ENCODE data around the gene TET3. TPM values are rescaled to one million over a fixed set of nuclear protein-coding genes. Genes with fewer than 3 reads are reported as not detected.

TET3 gene
- polyA plus RNA-seq, 1 donor (not counting 4 experiments of a cell fraction or from before 2014, with no cell fraction given), result 2.9 TPM

DNA sequence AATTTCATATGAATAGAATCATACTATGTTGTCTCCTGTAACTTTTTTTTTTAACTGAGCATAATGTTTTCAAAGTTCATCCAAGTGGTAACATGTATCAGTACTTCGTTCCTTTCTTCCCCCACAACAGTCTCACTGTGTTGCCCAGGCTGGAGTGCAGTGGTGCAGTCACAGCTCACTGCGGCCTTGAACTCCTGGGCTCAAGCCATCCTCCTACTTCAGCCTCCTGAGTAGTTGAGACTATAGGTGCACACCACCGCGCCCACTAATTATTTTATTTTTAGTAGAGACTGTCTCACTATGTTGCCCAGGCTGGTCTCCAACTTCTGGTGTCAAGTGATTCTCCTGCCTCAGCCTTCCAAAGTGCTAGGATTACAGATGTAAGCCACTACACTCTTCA lies 23.4 kb upstream of the TET3 start:
- TF ChIP-seq, protein P1, sequence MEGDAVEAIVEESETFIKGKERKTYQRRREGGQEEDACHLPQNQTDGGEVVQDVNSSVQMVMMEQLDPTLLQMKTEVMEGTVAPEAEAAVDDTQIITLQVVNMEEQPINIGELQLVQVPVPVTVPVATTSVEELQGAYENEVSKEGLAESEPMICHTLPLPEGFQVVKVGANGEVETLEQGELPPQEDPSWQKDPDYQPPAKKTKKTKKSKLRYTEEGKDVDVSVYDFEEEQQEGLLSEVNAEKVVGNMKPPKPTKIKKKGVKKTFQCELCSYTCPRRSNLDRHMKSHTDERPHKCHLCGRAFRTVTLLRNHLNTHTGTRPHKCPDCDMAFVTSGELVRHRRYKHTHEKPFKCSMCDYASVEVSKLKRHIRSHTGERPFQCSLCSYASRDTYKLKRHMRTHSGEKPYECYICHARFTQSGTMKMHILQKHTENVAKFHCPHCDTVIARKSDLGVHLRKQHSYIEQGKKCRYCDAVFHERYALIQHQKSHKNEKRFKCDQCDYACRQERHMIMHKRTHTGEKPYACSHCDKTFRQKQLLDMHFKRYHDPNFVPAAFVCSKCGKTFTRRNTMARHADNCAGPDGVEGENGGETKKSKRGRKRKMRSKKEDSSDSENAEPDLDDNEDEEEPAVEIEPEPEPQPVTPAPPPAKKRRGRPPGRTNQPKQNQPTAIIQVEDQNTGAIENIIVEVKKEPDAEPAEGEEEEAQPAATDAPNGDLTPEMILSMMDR (optimal IDR thresholded peaks at IDR 0.05 in 1 of 3, IDR thresholded peaks at IDR 0.05 in 1 of 3, conservative IDR thresholded peaks at IDR 0.05 in 1 of 3; ENCODE audit: extremely low read depth in 1 of 3, insufficient read depth in 2 of 3, low read length in 3 of 3), result no peak
- no peak for TF ChIP-seq EZH2 (IDR thresholded peaks at IDR 0.05; ENCODE audit: low read length)
- Histone ChIP-seq H2AFZ (ENCODE audit: control insufficient read depth, low read length) (no peak overlapping the region), H3K9ac (ENCODE audit: control insufficient read depth, extremely low read depth, insufficient read depth, low read length) (no peak overlapping the region), H3K4me3 (ENCODE audit: control insufficient read depth in 2 of 3, extremely low read depth in 1 of 3, insufficient read depth in 2 of 3, low read depth in 1 of 3, low read length in 3 of 3) (no peak overlapping the region), H3K27ac (ENCODE audit: control insufficient read depth, insufficient read depth, low read length) (no peak overlapping the region), H3K79me2 (ENCODE audit: control insufficient read depth, insufficient read depth, low read length) (no peaks in the 10 kb centered on the region), H3K9me1 (ENCODE audit: control insufficient read depth, extremely low read depth, insufficient read depth, low read length) (no peaks in the 10 kb centered on the region), H3K36me3 (ENCODE audit: control insufficient read depth in 2 of 2, extremely low read depth in 1 of 2, insufficient read depth in 2 of 2, low read length in 2 of 2) (peaks cover 15 to 19% of the 10 kb centered on the region in 2 experiments), H3K4me1 (ENCODE audit: control insufficient read depth, extremely low read depth, insufficient read depth, low read length) (no peaks in the 10 kb centered on the region), H3K9me3 (ENCODE audit: control insufficient read depth, low read depth, low read length) (no peaks in the 10 kb centered on the region), H3K27me3 (ENCODE audit: control insufficient read depth, extremely low read depth, insufficient read depth, low read length) (no peaks in the 10 kb centered on the region), H4K20me1 (ENCODE audit: control insufficient read depth, extremely low read depth, insufficient read depth, low read length) (no peaks in the 10 kb centered on the region), H3K4me2 (ENCODE audit: control insufficient read depth, extremely low read depth, insufficient read depth, low read depth, low read length) (no peak overlapping the region)
- no peak for FAIRE-seq
- no peak for DNase-seq (ENCODE audit: low read depth, low spot score)
- dilution Hi-C loops (cut with MboI; ENCODE audit: extremely low pct_ligation_motif_present, low sequenced_read_pairs), result no loop called here

DNA sequence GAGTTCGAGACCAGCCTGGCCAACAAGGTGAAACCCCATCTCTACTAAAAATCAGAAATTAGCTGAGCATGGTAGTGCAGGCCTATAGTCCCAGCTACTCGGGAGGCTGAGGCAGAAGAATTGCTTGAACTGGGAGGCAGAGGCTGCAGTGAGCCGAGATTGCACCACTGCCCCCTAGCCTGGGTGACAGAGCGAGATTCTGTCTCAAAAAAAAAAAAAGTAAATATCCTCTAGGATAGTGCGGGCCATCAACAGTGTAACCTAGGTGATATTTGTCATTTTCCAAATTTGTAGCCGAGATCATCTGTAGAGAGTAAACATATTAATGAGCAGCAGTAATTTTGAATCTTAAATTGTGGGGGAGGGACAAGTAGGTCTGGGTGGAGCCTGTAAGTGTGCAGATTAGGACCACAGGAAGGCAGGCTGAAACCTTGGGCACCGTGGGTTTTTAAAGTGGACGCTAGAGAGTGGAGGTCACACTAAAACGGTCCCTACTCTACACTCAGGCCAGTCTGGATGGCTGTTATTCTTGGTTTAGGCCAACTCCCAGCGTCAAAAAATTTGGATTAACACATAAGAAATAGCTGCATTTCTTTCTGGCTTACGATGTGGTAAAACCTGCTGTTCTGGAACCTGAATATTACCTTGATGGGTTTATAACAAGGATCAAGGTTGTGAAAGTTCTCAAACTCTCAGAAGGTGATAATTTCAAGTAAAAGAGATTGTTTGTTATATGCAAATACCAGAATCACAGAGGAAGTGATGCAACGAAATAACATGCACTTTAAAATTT lies 22.7 kb upstream of the TET3 start:
- H3K9ac ChIP-seq (ENCODE audit: control insufficient read depth, extremely low read depth, insufficient read depth, low read length), result no peak overlapping the region
- no peak overlapping the region for H3K27ac ChIP-seq (ENCODE audit: control insufficient read depth, insufficient read depth, low read length)
- H3K79me2 ChIP-seq (ENCODE audit: control insufficient read depth, insufficient read depth, low read length), result no peaks in the 10 kb centered on the region
- H4K20me1 ChIP-seq (ENCODE audit: control insufficient read depth, extremely low read depth, insufficient read depth, low read length), result no peaks in the 10 kb centered on the region
- H2AFZ ChIP-seq (ENCODE audit: control insufficient read depth, low read length), result no peak overlapping the region
- H3K4me3 ChIP-seq (ENCODE audit: control insufficient read depth in 2 of 3, extremely low read depth in 1 of 3, insufficient read depth in 2 of 3, low read depth in 1 of 3, low read length in 3 of 3), result no peak overlapping the region
- H3K9me1 ChIP-seq (ENCODE audit: control insufficient read depth, extremely low read depth, insufficient read depth, low read length), result no peaks in the 10 kb centered on the region
- dilution Hi-C loops (cut with MboI; ENCODE audit: extremely low pct_ligation_motif_present, low sequenced_read_pairs), result no loop called here
- FAIRE-seq, result no peak
- DNase-seq (ENCODE audit: low read depth, low spot score), result no peak
- no peaks in the 10 kb centered on the region for H3K4me1 ChIP-seq (ENCODE audit: control insufficient read depth, extremely low read depth, insufficient read depth, low read length)
- H3K4me2 ChIP-seq (ENCODE audit: control insufficient read depth, extremely low read depth, insufficient read depth, low read depth, low read length), result no peak overlapping the region
- no peaks in the 10 kb centered on the region for H3K9me3 ChIP-seq (ENCODE audit: control insufficient read depth, low read depth, low read length)
- H3K27me3 ChIP-seq (ENCODE audit: control insufficient read depth, extremely low read depth, insufficient read depth, low read length), result no peaks in the 10 kb centered on the region
- no peak for TF ChIP-seq EZH2 (IDR thresholded peaks at IDR 0.05; ENCODE audit: low read length)
- TF ChIP-seq, protein P1 (optimal IDR thresholded peaks at IDR 0.05 in 1 of 3, IDR thresholded peaks at IDR 0.05 in 1 of 3, conservative IDR thresholded peaks at IDR 0.05 in 1 of 3; ENCODE audit: extremely low read depth in 1 of 3, insufficient read depth in 2 of 3, low read length in 3 of 3), result no peak
- peaks cover 9 to 12% of the 10 kb centered on the region in 2 experiments for H3K36me3 ChIP-seq (ENCODE audit: control insufficient read depth in 2 of 2, extremely low read depth in 1 of 2, insufficient read depth in 2 of 2, low read length in 2 of 2)

All from keratinocyte (primary cell).